ENCODE data around the gene KLF16.
A peak's percentile ranks its signal among the peaks of the same experiment; 100 is the strongest.

Gene KLF16

GRCh38 chr19:1818549-1819195 lies 44.7 kb downstream of the KLF16 start:
- no peak for DNase-seq

GRCh38 chr19:1817553-1818179 lies 45.7 kb downstream of the KLF16 start:
- no peak for DNase-seq

GRCh38 chr19:1816530-1817298 lies 46.7 kb downstream of the KLF16 start:
- DNase-seq: no peak

DNA sequence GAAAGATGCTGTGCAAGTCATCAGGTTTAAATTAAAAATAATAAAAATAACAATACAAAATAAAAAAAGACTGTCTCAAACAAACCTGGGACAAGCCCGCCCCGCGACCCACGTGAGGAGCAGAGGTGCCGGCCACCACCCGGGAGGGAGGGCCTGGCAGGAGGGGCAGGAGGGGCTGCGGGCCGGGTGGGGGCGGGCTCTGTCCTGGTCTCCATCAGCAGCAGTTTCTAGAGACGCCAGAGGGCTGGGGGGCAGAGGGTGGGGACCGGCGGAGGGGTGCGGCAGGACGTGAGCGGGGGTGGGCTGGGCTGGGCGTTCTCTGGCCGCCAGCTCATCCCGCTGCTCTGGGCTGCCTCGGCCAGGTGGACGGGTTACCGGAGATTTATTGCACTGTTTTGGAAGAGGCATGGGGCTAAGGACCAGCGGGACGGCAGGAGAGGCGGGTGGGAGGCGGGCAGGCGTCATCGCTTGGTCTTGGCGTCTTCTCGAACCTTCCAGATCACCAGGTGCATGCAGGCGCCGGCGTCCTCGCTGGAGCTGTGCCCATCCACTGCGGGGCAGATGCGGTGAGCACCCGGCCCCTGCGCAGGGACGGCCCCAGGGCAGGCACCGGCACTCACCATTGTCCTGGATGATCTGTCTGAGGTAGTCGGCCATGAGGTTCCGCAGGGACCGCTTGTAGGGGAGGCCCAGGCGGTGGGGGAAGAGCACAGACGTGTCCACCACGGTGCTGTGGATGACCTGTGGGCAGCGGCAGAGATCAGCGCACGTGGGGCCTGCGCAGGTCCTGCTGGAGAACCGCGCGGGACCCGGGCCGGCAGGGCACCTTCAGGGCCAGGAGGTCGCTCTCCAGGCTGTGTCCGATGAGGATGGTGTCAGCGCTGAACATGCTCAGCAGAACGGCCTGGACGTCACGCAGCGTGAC lies 47.5 kb downstream of the KLF16 start:
- no peak for DNase-seq

- no peak for DNase-seq
Observed at GRCh38 chr19:1814833-1815604, 48.4 kb downstream of the KLF16 start.

DNA sequence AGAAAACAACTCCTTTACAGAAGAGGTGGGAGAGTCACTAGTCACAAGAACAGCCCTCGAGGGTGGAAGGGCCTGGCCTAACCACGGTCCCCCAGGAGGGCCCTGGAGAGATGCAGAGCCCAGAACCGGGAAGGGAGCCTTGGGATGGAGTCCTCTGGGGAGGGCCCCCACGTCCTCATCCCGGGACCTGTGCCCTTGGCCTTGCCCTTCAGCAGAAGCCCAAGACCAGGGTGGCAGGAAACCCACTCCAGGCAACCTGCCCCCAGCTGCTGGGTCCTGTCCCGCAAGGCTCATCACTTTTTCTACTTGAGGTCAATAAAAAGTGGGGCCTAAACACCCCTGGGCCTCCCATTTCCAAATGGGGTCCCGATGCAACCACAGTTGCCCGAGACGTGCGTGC lies 49.0 kb downstream of the KLF16 start:
- no peak for DNase-seq

DNA sequence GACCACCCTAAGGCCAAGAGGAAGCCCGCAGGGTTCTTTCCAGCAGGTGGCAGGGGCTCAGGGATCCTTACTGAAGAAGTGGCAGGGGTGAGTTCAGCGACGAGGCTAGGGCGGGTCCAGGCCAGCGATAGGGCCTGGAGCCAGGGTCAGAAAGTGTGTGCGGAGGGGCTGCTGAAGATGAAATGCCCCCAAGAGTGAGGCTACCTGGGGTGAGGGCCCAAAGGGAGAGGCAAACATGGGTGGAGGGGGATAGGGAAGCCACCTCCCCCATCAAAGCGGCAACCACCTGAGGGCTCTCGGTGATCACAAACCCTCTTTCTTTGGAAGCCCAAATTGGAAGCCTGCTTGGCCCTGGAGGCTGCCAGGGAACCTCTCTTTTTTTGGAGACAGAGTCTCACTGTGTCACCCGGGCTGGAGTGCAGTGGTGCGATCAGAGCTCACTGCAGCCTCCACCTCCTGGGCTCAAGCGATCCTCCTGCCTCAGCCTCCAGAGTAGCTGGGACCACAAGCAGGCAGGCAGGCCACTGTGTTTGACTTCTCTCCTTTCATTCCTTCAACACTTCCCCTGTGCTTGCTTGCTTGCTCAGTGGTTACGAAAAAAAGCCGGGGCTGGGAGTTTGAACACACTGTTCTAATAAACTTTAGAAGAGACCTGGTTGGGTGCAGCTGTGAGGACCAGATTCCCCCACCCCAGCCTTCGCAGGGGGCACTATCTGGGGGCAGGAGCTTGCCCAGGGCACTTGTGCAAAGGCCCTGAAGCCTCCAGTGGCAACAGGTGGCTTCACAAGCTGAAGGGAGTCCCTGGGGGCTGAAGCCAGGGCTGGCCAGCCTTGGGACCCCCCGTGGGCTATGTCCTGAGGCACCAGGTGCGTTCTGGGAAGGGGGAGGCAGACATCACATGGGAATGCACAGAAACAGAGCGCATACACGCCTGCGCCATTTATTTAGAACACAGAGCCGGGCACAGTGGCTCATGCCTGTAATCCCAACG lies 49.9 kb downstream of the KLF16 start:
- no peak for DNase-seq

- DNase-seq: peak; percentile 91
Observed at GRCh38 chr19:1812426-1813191, 50.8 kb downstream of the KLF16 start.

GRCh38 chr19:1811942-1812425 lies 51.4 kb downstream of the KLF16 start, which contains the start of gene ATP8B3:
ATP8B3 (minus strand) TSS chr19:1812276; CDS start chr19:1811736, 540 bp downstream.
- DNase-seq: no peak

DNA sequence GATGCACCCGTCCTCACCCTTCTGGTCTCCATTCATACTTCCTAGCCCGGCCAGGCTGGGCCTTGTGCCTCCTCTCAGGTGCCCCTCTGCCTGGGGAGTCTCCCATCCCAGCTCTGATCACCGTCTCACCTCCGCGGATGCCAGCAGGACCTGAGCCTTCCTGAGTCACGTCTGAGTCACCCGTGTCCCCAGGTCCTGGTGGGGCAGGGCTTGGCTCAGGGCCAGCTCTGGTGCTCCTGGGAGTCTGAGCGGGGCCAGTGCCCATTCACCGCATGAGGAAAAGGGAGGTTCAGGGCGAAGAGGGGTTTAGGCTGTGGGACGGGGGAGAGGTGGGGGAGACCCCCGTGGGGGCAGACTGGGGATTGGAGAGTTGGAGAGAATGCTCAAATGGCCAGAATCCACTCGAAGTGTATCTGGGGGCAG lies 51.9 kb downstream of the KLF16 start:
- DNase-seq: no peak

DNA sequence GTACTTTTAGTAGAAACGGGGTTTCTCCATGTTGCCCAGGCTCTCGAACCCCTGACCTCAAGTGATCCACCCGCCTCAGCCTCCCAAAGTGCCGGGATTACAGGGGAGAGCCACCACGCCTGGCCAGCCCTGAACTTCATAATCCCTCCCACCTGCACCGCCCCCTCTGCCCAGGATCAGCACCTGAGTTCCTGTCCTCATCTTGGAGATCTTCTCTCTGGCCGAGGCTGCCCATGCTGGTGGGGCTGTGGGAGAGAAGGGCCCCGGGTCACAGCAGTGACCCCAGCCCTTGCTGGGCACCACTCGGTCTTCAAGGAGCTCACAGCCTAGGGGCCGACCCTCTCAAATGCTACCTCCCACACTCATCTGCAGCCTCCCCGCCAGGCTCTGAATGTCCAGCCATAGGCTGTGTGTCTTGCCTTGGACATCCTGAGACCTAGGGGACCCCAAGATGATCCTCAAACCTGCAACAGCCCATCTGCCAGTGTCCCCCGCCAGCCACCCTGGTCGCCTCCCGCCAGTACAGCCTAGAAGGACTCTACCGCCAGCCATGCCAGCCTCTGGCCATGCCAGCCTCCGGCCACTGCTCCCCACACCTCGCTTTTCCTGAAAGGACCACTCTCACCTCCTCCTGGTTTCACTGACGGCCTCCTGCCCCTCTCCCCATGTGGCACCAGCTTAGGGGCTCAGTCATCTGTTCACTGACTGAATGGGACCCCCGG lies 52.8 kb downstream of the KLF16 start:
- no peak for DNase-seq

DNA sequence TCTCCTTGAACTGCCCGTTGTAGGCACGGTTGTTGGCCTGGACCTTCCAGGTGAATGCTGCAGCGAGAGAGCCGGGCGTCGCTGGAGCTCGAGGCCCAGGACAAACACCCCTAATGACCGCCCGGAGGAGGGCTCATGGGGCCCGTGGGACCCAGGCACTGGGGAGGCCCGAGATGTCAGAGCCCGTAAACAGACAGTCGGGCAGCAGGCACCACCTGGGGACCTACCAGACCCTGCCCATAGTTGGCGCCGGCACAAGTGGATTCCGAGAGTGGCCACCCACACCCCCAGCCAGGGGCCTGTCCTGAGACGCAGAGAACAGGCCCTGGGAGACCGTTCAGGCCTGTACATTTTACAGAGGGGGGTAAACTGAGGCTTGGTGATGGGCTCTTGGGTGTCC lies 53.7 kb downstream of the KLF16 start:
- DNase-seq: no peak

GRCh38 chr19:1808395-1808731 lies 55.0 kb downstream of the KLF16 start:
- no peak for DNase-seq

DNA sequence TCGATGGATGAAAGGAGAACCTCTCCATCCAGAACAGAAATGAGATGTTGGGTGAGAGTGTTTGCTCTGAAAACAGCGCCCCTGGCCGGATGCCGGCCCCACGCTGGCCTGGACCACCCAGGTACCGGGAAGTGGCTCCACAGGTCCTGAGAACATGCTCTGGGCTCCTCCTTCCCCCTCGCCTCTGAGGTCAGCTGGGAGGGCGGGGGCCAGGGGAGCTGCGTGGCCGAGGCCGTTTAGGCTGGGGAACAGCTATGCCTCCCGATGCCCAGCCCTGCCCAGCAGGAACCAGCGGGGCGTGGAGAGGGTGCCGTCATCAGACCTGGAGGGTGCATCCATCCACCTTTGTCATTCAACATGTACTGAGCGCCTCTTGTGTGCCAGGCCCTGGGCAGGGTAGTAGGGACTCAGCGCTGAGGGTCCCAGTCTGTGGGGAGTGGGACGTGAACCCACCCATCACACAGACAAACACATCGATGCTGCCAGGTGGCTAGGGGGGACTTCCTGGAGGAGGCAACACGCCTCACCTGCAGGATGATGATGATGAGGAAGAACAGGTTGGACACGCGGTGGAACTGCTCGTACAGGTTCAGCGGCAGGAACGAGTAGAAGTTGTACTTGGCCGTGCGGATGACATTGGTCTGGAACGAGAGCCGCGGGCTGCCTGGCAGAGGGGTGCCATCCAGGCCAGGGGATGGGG lies 55.5 kb downstream of the KLF16 start:
- no peak for DNase-seq

GRCh38 chr19:1807030-1807694 lies 56.2 kb downstream of the KLF16 start:
- DNase-seq: no peak

GRCh38 chr19:1806184-1807029 lies 57.0 kb downstream of the KLF16 start:
- DNase-seq: no peak
